Naive thymus-derived CD4-positive, alpha-beta T cell (primary cell): ENCODE measurements around the gene MCL1. TPM values are rescaled to one million over a fixed set of nuclear protein-coding genes. Genes with fewer than 3 reads are reported as not detected.
"Not testable (repeated sequence)": the region's sequence is repeated elsewhere in the genome, so short reads cannot be mapped to it uniquely, and the experiment has no call there.

Source experiments
- ATAC-seq: fragments of 150-1000 bp; cut with Tn5 transposase; 2 replicates; pipeline ENCODE4 v1.10.0; 2021; ENCODE audit warnings: mild to moderate bottlenecking, moderate library complexity
- CTCF ChIA-PET: fragments of 350-600 bp; sonication (Branson Sonifier 250); formaldehyde crosslinking; loops from one replicate; lab custom pipeline; 2021; ENCODE audit warnings: antibody characterized with exemption; lab: Charles Lee
- POLR2A ChIA-PET: fragments of 350-600 bp; sonication (Branson Sonifier 250); formaldehyde crosslinking; loops from one replicate; lab custom pipeline; 2021; ENCODE audit warnings: antibody characterized with exemption, inconsistent platforms; lab: Charles Lee
- DNase-seq, 9 donors: peaks; one replicate each; pipeline versions ENCODE4 v3.0.0 to v3.0.0-alpha.2; 2020 to 2022; ENCODE audit warnings: mixed read lengths in 1 of 9
- H3K27ac ChIP-seq: one replicate; pipeline ENCODE4 v1.7.0; 2013; ENCODE audit warnings: mild to moderate bottlenecking, low read depth, low read length, moderate library complexity
- H3K27me3 ChIP-seq, 2 donors: one replicate each; pipeline ENCODE4 v1.7.0; 2013; ENCODE audit warnings: low read length in 2 of 2, mild to moderate bottlenecking in 2 of 2, moderate library complexity in 2 of 2; ENCODE audit not compliant: control insufficient read depth in 2 of 2, insufficient read depth in 2 of 2
- H3K36me3 ChIP-seq, 3 experiments: 1 replicate in 2 of 3; 2 replicates in 1 of 3; pipeline ENCODE4 v1.7.0; 2013; ENCODE audit warnings: low read length in 3 of 3, mild to moderate bottlenecking in 3 of 3, moderate library complexity in 1 of 3; ENCODE audit not compliant: insufficient read depth in 3 of 3, control insufficient read depth in 2 of 3
- H3K4me1 ChIP-seq, 2 donors: one replicate each; pipeline ENCODE4 v1.7.0; 2013; ENCODE audit warnings: low read length in 2 of 2, mild to moderate bottlenecking in 2 of 2, moderate library complexity in 1 of 2; ENCODE audit not compliant: control insufficient read depth in 2 of 2, insufficient read depth in 2 of 2
- H3K4me3 ChIP-seq: 2 replicates; pipeline ENCODE4 v1.7.0; 2013; ENCODE audit warnings: mild to moderate bottlenecking, low read length
- H3K9me3 ChIP-seq, 3 experiments: 1 replicate in 2 of 3; 2 replicates in 1 of 3; pipeline ENCODE4 v1.7.0; 2013; ENCODE audit warnings: low read length in 3 of 3; ENCODE audit not compliant: control insufficient read depth in 2 of 3
- H3K27ac Mint-ChIP-seq, 9 donors: one replicate each; pipeline ENCODE4 v1.8.0; 2020 to 2022; ENCODE audit warnings: mixed read lengths in 9 of 9, mild to moderate bottlenecking in 8 of 9, moderate library complexity in 5 of 9, inconsistent platforms in 2 of 9
- H3K27me3 Mint-ChIP-seq, 5 donors: one replicate each; pipeline ENCODE4 v1.8.0; 2021 to 2022; ENCODE audit warnings: mixed read lengths in 5 of 5, mild to moderate bottlenecking in 1 of 5
- H3K36me3 Mint-ChIP-seq, 5 donors: one replicate each; pipeline ENCODE4 v1.8.0; 2020 to 2022; ENCODE audit warnings: mixed read lengths in 5 of 5, mild to moderate bottlenecking in 3 of 5, inconsistent platforms in 1 of 5
- H3K4me1 Mint-ChIP-seq, 7 donors: one replicate each; pipeline ENCODE4 v1.8.0; 2020 to 2022; ENCODE audit warnings: mixed read lengths in 7 of 7, mild to moderate bottlenecking in 3 of 7, inconsistent platforms in 1 of 7
- H3K4me3 Mint-ChIP-seq, 10 donors: one replicate each; pipeline ENCODE4 v1.8.0; 2020 to 2022; ENCODE audit warnings: mild to moderate bottlenecking in 10 of 10, mixed read lengths in 10 of 10, moderate library complexity in 6 of 10, inconsistent platforms in 2 of 10
- H3K9me3 Mint-ChIP-seq, 11 donors: one replicate each; pipeline ENCODE4 v1.8.0; 2020 to 2022; ENCODE audit warnings: mixed read lengths in 11 of 11, mild to moderate bottlenecking in 4 of 11, inconsistent platforms in 1 of 11, moderate library complexity in 1 of 11
- intact Hi-C, 2 donors: fragments of 100-400 bp; cut with micrococcal nuclease; formaldehyde crosslinking; loops; one replicate each; pipeline ENCODE4 v1.15.1; 2023
- polyA plus RNA-seq, 2 donors: library from polyadenylated mRNA; unstranded; fragments of 300-500 nt; fragmentation: Illumina TruSeq; gene quantifications; one replicate each; pipeline ENCODE4 v1.2.3, GENCODE V29; 2021
- total RNA-seq, 6 experiments: library from RNA in 5 of 6; stranded (reverse) in 5 of 6; gene quantifications; 1 replicate in 5 of 6; 2 replicates in 1 of 6; pipeline ENCODE4 v1.2.3 and lab custom pipeline; 2021 to 2026

The MCL1 gene
- total and polyA plus RNA-seq, 7 experiments from 2014 or later = 171 to 1,400 (median 314) TPM

DNA sequence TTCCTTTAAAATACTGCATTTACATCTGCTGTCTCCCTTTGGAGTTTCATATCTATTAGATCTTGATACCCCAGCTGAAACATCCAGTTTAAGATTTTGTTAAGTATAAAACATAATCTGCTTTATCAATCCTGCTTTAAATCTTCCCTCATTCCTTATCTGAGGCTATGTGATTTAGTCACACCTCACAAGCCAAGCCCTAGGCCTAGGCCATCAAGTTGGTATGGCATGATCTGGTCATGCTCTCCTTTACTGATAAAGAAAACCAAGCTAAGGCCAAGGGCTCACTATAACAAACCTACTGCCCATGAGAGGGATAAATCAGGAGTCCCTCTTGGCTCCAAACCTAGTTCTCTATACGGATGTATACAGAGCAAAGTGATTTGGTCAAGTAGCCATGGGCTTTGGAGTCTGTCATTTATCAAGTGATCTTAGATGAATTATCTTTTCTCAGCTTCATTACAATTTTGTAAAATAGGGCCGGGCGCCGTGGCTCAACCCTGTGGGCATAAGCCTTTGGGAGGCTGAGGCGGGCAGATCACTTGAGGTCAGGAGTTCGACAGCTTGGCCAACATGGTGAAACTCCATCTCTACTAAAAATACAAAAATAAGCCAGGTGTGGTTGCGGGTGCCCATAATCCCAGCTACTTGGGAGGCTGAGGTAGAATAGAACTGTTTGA lies 27.2 kb upstream of the MCL1 start:
- intact Hi-C loops = no loop called here

DNA sequence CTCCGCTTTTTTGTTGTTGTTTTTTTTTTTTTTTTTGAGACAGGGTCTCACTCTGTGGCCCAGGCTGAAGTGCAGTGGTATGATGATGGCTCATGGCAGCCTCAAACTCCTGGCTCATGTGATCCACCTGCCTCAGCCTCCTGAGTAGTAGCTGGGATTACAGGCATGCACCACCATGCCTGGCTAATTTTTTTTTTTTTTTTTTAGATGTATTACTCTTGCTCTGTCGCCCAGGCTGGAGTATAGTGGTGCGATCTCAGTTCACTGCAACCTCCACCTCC lies 26.0 kb upstream of the MCL1 start:
- not testable (repeated sequence) for ATAC-seq, H3K4me1 ChIP-seq, H3K27me3 Mint-ChIP-seq, H3K9me3 Mint-ChIP-seq, H3K36me3 ChIP-seq, H3K4me3 ChIP-seq, H3K27me3 ChIP-seq, H3K27ac ChIP-seq, H3K4me3 Mint-ChIP-seq, H3K9me3 ChIP-seq, DNase-seq
- Mint-ChIP-seq H3K4me1 (peaks cover 0 to 15% (median 11%) of the 10 kb centered on the region in 7 donors), H3K27ac (peak overlapping the region in 2 of 9 donors; percentile 23 to 31), H3K36me3 (peaks cover 0 to 14% (median 0%) of the 10 kb centered on the region in 5 donors)
- ChIA-PET POLR2A (interaction anchor here (0.6 to 1.4 kb wide), 2 partner anchors 24 to 636 kb away, joined by 3 to 4 read pairs; partner anchors contain the start of gene ENSA), CTCF (interaction anchor here (1.5 kb wide), 1 partner anchor 45 kb away, joined by 4 read pairs; no protein-coding TSS in a partner anchor)
- intact Hi-C loops = loop anchor here in 1 of 2 donors (2.0 kb wide), 1 partner anchor 15 kb away; no protein-coding TSS in a partner anchor

More for the DNA sequence above, 27.2 kb upstream of the MCL1 start:
- Histone ChIP-seq H3K9me3 (no peaks in the 10 kb centered on the region), H3K36me3 (peaks cover 0 to 4% (median 0%) of the 10 kb centered on the region in 3 experiments), H3K4me1 (peaks cover 9 to 10% of the 10 kb centered on the region in 2 donors), H3K27ac (no peak overlapping the region), H3K27me3 (no peaks in the 10 kb centered on the region), H3K4me3 (no peak overlapping the region)
- Mint-ChIP-seq H3K27ac (peak overlapping the region in 3 of 9 donors; percentile 34 to 65 (median 53)), H3K27me3 (no peaks in the 10 kb centered on the region), H3K9me3 (no peaks in the 10 kb centered on the region), H3K36me3 (peaks cover 0 to 14% (median 5%) of the 10 kb centered on the region in 5 donors), H3K4me1 (peaks cover 4 to 22% (median 18%) of the 10 kb centered on the region in 7 donors), H3K4me3 (no peak overlapping the region)
- DNase-seq (no peak), ATAC-seq (no peak)
- ChIA-PET POLR2A (interaction anchor here (0.9 to 1.3 kb wide), 2 partner anchors 13 to 23 kb away, joined by 4 read pairs; partner anchors contain the start of gene ENSA), CTCF (interaction anchor here (0.6 to 1.5 kb wide), 4 partner anchors 16 to 46 kb away, joined by 3 to 5 read pairs (median 4); partner anchors contain the start of gene ENSA)

DNA sequence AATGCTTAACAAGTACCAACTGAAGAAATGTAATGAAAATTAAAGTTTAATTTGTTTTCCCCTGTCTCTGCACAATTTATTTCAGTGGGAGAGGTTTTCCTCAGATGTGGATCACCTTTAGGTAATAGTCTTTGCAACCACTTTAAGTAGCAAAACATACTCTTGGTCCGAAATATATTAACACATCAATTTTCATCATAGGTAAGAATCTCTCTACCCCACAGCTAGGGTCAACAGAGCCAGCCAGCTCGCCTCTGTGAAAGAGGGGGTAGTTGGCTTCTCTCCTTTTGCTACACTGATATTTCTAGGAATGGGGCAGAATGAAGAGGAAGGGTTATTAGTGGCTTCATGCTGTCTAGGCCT lies 24.8 kb upstream of the MCL1 start:
- intact Hi-C loops = loop anchor here in 1 of 2 donors (2.0 kb wide), 1 partner anchor 17 kb away; no protein-coding TSS in a partner anchor
- CTCF ChIA-PET = interaction anchor here (1.5 kb wide), 2 partner anchors 44 kb away, joined by 4 to 5 read pairs; no protein-coding TSS in a partner anchor
- Histone ChIP-seq H3K27ac (no peak overlapping the region), H3K9me3 (no peaks in the 10 kb centered on the region), H3K4me3 (no peak overlapping the region), H3K27me3 (no peaks in the 10 kb centered on the region), H3K36me3 (peaks cover 0 to 2% (median 0%) of the 10 kb centered on the region in 3 experiments), H3K4me1 (no peaks in the 10 kb centered on the region)
- Mint-ChIP-seq H3K4me3 (no peak overlapping the region), H3K27me3 (no peaks in the 10 kb centered on the region), H3K4me1 (peaks cover 0 to 12% (median 6%) of the 10 kb centered on the region in 7 donors), H3K9me3 (no peaks in the 10 kb centered on the region), H3K27ac (peak overlapping the region in 7 of 9 donors; percentile 2 to 75 (median 58)), H3K36me3 (peaks cover 0 to 19% (median 0%) of the 10 kb centered on the region in 5 donors)
- DNase-seq (no peak), ATAC-seq (no peak)
- POLR2A ChIA-PET = interaction anchor here (0.7 kb wide), 1 partner anchor 26 kb away, joined by 3 read pairs; no protein-coding TSS in a partner anchor

DNA sequence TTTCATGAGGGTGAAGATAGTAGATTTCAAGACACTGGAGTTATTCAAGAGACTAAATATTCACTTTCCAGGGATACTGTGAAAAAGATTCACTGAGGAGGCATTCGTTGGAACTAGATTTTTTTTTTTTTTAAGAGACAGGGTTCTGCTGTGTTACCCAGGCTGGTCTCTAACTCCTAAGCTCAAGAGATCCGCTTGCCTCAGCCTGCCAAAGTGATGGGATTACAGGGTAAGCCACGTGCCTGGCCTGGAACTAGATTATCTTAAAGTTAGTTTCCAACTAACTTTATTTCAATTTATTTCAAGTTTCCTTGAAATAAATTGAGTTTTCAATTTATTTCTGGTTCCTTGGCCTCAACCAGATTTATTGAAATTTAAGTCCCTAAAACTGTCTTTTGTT lies 24.3 kb upstream of the MCL1 start:
- Mint-ChIP-seq H3K4me3 (no peak overlapping the region), H3K36me3 (peaks cover 0 to 17% (median 0%) of the 10 kb centered on the region in 5 donors), H3K9me3 (no peaks in the 10 kb centered on the region), H3K27me3 (no peaks in the 10 kb centered on the region), H3K27ac (peak overlapping the region in 4 of 9 donors; percentile 10 to 82 (median 45)), H3K4me1 (peaks cover 0 to 12% (median 6%) of the 10 kb centered on the region in 7 donors)
- H3K9me3 ChIP-seq = no peaks in the 10 kb centered on the region
- DNase-seq = no peak
- no peaks in the 10 kb centered on the region for H3K27me3 ChIP-seq
- no peak overlapping the region for H3K27ac ChIP-seq
- no peak for ATAC-seq
- no peaks in the 10 kb centered on the region for H3K36me3 ChIP-seq
- H3K4me1 ChIP-seq = no peaks in the 10 kb centered on the region
- POLR2A ChIA-PET = no interaction called here
- H3K4me3 ChIP-seq = no peak overlapping the region
- CTCF ChIA-PET = interaction anchor here (0.6 to 1.5 kb wide), 3 partner anchors 8 to 43 kb away, joined by 3 to 5 read pairs (median 4); no protein-coding TSS in a partner anchor
- intact Hi-C loops = loop anchor here in 1 of 2 donors (2.0 kb wide), 1 partner anchor 17 kb away; no protein-coding TSS in a partner anchor

DNA sequence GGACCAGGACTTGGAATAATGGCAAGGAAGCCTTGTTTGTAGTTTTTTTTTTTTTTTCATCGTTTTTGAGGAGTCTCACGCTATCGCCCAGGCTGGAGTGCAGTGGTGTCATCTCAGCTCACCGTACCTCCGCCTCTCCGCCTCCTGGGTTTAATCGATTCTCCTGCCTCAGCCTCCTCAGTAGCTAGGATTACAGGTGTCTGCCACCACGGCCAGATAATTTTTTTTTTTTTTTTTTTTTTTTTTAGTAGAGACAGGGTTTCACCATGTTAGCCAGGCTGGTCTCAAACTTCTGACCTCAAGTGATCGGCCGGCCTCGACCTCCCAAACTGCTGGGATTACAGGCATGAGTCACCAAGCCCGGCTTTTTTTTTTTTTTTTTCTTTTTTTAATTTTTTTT lies 23.0 kb upstream of the MCL1 start:
- H3K9me3 Mint-ChIP-seq, H3K27ac ChIP-seq, POLR2A ChIA-PET, H3K9me3 ChIP-seq, CTCF ChIA-PET, H3K36me3 ChIP-seq, H3K27me3 Mint-ChIP-seq, DNase-seq, H3K4me1 ChIP-seq, intact Hi-C loops, H3K27me3 ChIP-seq, H3K27ac Mint-ChIP-seq, ATAC-seq, H3K4me3 ChIP-seq, H3K4me3 Mint-ChIP-seq: not testable (repeated sequence)
- Mint-ChIP-seq H3K4me1 (peaks cover 0 to 12% (median 6%) of the 10 kb centered on the region in 7 donors), H3K36me3 (peaks cover 0 to 17% (median 0%) of the 10 kb centered on the region in 5 donors)

DNA sequence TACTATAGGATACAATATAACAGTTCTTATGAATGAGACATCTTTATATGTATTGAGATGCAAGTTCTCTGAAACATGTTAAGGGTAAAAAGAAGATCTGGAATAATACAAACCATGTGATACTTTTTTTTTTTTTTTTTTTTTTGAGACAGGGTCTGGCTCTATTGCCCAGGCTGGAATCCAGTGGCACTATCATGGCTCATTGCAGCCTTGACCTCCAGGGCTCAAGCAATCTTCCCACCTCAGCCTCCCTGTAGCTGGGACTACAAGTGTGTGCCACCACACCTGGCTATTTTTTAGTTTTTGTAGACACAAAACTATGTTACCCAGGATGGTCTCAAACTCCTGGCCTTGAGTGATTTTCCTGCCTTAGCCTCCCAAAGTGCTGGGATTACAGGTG lies 22.1 kb upstream of the MCL1 start:
- H3K36me3 Mint-ChIP-seq = peaks cover 0 to 20% (median 0%) of the 10 kb centered on the region in 5 donors

More for the DNA sequence above, 22.1 kb upstream of the MCL1 start:
- DNase-seq (no peak), ATAC-seq (no peak)
- Mint-ChIP-seq H3K27ac (peak overlapping the region in 2 of 9 donors; percentile 10 to 19), H3K4me3 (no peak overlapping the region), H3K27me3 (no peaks in the 10 kb centered on the region), H3K4me1 (peaks cover 2 to 16% (median 6%) of the 10 kb centered on the region in 7 donors), H3K9me3 (no peaks in the 10 kb centered on the region)
- Histone ChIP-seq H3K4me1 (no peaks in the 10 kb centered on the region), H3K4me3 (no peak overlapping the region), H3K27ac (no peak overlapping the region), H3K27me3 (no peaks in the 10 kb centered on the region), H3K9me3 (no peaks in the 10 kb centered on the region), H3K36me3 (no peaks in the 10 kb centered on the region)
- ChIA-PET POLR2A (no interaction called here), CTCF (no interaction called here)
- intact Hi-C loops = no loop called here
